ENCODE measurements around the gene FAR2.

- TF ChIP-seq CTCF (IDR thresholded peaks at IDR 0.05; ENCODE audit: low read depth, low read length) (no peak), EZH2phosphoT487 (IDR thresholded peaks at IDR 0.05; ENCODE audit: low read depth) (no peak)
These were observed 3.5 kb upstream of the FAR2 start for GRCh38 chr12:29145372-29146170.

Measured in OCI-LY3 (cell line).